ENCODE results near the gene MYLK4. TPM values are rescaled to one million over a fixed set of nuclear protein-coding genes. Genes with fewer than 3 reads are reported as not detected.
"Not testable (repeated sequence)": the region's sequence is repeated elsewhere in the genome, so short reads cannot be mapped to it uniquely, and the experiment has no call there.

The MYLK4 gene
- total and polyA plus RNA-seq, 4 experiments from 2014 or later: 0.04 to 0.42 (median 0.31) TPM

DNA sequence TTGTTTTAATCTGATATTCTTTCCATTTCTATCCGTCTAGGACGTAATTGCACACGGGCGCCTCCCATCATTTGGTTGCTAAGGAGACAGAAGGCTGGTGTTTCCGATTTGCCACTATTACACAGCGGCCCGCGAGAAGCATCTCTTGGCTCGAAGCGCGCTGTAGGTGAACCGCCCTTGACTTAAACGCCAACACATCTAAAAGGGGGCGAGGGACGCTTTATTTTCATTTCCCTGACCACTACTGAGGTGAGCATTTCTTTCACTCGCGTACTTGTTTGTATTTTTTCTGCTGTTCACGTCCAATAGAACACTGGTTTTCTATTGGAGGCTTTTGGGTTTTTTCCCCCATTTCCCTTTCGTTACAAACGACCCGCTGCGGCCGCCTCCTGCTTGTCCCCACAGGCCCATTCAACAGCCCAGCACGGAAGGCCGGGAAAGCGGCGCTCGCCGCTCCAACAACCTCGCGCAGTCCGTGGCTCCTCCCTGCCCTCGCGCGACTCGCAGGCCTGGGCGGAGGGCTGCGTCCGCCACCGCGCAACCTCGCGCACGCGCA lies 14.0 kb upstream of the MYLK4 start:
- H3K27me3 Mint-ChIP-seq: peaks cover 0 to 1% of the 10 kb centered on the region in 2 donors
- Histone ChIP-seq H3K27me3 (ENCODE audit: insufficient read depth, low read length) (no peaks in the 10 kb centered on the region), H3K4me1 (ENCODE audit: insufficient read depth, low read length) (peaks cover 38% of the 10 kb centered on the region), H3K9me3 (ENCODE audit: control insufficient read depth in 1 of 2, low read length in 2 of 2) (no peaks in the 10 kb centered on the region), H3K4me3 (ENCODE audit: low read length in 2 of 2) (peak overlapping the region; percentile 45 to 63), H3K27ac (ENCODE audit: low read depth, low read length) (peak overlapping the region; percentile 90), H3K36me3 (ENCODE audit: insufficient read depth, low read length) (no peaks in the 10 kb centered on the region)
- ChIA-PET POLR2A (ENCODE audit: partially characterized antibody) (interaction anchor here (0.6 to 6.0 kb wide), 16 partner anchors 61 to 1371 kb away, joined by 3 to 75 read pairs (median 6); partner anchors contain the start of genes ECI2, RIPK1 and SERPINB1), CTCF (ENCODE audit: partially characterized antibody) (interaction anchor here (0.6 to 5.8 kb wide), 7 partner anchors 14 to 1239 kb away, joined by 3 to 50 read pairs (median 5); partner anchors contain the start of gene MYLK4)
- intact Hi-C loops (cut with micrococcal nuclease): loop anchor here (1.0 to 10.0 kb wide), 11 partner anchors 77 to 1371 kb away; partner anchors contain the start of genes ECI2, FAM50B, PSMG4 and RIPK1
- H3K36me3 Mint-ChIP-seq: peaks cover under 1 to 12% of the 10 kb centered on the region in 2 donors
- peaks cover 0 to 3% (median 0%) of the 10 kb centered on the region in 8 donors for H3K9me3 Mint-ChIP-seq
- DNase-seq: peak; percentile 74 to 87 (median 81)
- peak overlapping the region; percentile 98 to 100 (median 99) for H3K27ac Mint-ChIP-seq
- peaks cover 29 to 57% (median 39%) of the 10 kb centered on the region in 4 donors for H3K4me1 Mint-ChIP-seq
- H3K4me3 Mint-ChIP-seq: peak overlapping the region; percentile 93 to 97 (median 94)

DNA sequence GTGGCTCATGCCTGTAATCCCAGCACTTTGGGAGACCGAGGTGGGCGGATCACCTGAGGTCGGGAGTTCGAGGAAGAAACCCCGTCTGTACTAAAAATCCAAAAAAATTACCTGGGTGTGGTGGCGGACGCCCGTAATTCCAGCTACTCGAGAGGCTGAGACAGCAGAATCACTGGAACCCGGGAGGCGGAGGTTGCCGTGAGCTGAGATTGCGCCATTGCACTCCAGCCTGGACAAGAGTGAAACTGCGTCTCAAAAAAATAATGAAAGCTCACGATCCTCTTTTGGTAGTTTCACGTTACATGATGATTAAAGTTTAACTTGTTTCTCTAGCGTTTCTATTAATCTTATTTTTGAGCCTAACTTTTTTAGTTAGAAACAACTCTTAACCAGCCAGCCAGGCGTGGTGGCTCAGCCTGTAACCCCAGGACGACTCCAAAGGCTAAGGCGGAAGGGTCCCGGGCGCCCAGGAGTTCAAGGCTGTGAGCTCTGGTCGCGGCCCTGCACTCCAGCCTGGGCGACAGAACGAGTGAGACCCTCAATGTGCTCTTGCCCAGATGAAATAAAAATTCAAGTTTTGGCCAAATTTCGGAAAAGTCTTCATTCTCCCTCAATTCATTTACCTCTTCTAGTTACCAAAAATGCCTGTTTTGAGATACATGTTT lies 13.3 kb upstream of the MYLK4 start:
- H3K4me1 Mint-ChIP-seq: peaks cover 29 to 54% (median 37%) of the 10 kb centered on the region in 4 donors
- peak overlapping the region in 1 of 2 donors; percentile 45 for H3K4me3 ChIP-seq (ENCODE audit: low read length in 2 of 2)
- H3K36me3 Mint-ChIP-seq: peaks cover 0 to 10% of the 10 kb centered on the region in 2 donors
- POLR2A ChIA-PET (ENCODE audit: partially characterized antibody): interaction anchor here (1.3 to 6.0 kb wide), 4 partner anchors 78 to 304 kb away, joined by 3 to 75 read pairs (median 12); partner anchors contain the start of genes RIPK1 and SERPINB1
- H3K27me3 Mint-ChIP-seq: peaks cover 0 to 1% of the 10 kb centered on the region in 2 donors
- no peaks in the 10 kb centered on the region for H3K27me3 ChIP-seq (ENCODE audit: insufficient read depth, low read length)
- CTCF ChIA-PET (ENCODE audit: partially characterized antibody): interaction anchor here (0.7 to 4.7 kb wide), 7 partner anchors 9 to 1167 kb away, joined by 3 to 50 read pairs (median 4); partner anchors contain the start of gene MYLK4
- peak in 1 of 5 donors; percentile 10 for DNase-seq
- no peaks in the 10 kb centered on the region for H3K36me3 ChIP-seq (ENCODE audit: insufficient read depth, low read length)
- peaks cover 32% of the 10 kb centered on the region for H3K4me1 ChIP-seq (ENCODE audit: insufficient read depth, low read length)
- peak overlapping the region; percentile 98 to 100 (median 99) for H3K27ac Mint-ChIP-seq
- H3K9me3 ChIP-seq (ENCODE audit: control insufficient read depth in 1 of 2, low read length in 2 of 2): no peaks in the 10 kb centered on the region
- H3K4me3 Mint-ChIP-seq: peak overlapping the region; percentile 93 to 97 (median 94)
- peaks cover 0 to 3% (median 0%) of the 10 kb centered on the region in 8 donors for H3K9me3 Mint-ChIP-seq
- intact Hi-C loops (cut with micrococcal nuclease): loop anchor here (2.0 to 10.0 kb wide), 5 partner anchors 139 to 1083 kb away; partner anchors contain the start of genes FAM50B, PSMG4, SERPINB9 and SLC22A23
- H3K27ac ChIP-seq (ENCODE audit: low read depth, low read length): peak overlapping the region; percentile 90

DNA sequence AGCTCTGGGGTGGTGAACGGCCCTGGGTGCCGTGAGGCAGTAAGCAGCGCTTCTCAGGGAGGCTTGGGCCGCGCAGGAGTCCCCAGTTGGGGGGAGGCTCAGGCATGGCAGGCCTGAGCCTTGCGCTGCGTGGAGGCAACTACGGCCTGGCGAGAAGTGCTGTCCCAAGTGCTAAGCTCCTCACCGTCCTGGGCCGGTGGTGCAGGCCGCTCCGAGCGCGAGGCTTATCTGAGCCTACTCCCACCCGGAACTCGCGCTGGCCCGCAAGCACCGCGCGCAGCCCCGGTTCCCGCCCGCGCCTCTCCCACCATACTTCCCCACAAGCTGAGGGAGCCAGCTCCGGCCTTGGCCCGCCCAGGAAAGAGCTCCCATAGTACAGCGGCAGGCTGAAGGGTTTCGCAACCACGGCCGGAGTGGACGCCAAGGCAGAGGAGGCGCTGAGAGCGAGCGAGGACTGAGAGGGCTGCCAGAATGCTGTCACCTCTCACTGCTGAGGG lies 12.7 kb upstream of the MYLK4 start:
- CTCF ChIA-PET (ENCODE audit: partially characterized antibody): interaction anchor here (0.7 to 4.7 kb wide), 7 partner anchors 9 to 1167 kb away, joined by 3 to 50 read pairs (median 4); partner anchors contain the start of gene MYLK4
- intact Hi-C loops (cut with micrococcal nuclease): loop anchor here (5.0 to 10.0 kb wide), 4 partner anchors 171 to 1084 kb away; partner anchors contain the start of genes FAM50B, PSMG4 and SLC22A23
- H3K4me1 ChIP-seq (ENCODE audit: insufficient read depth, low read length): peaks cover 25% of the 10 kb centered on the region
- POLR2A ChIA-PET (ENCODE audit: partially characterized antibody): interaction anchor here (0.8 to 6.0 kb wide), 4 partner anchors 13 to 226 kb away, joined by 3 to 75 read pairs (median 6); partner anchors contain the start of gene SERPINB1
- peaks cover 0 to 1% of the 10 kb centered on the region in 2 donors for H3K27me3 Mint-ChIP-seq
- peak overlapping the region in 2 of 8 donors; percentile 94 to 96 for H3K4me3 Mint-ChIP-seq
- H3K4me3 ChIP-seq (ENCODE audit: low read length in 2 of 2): no peak overlapping the region
- no peak overlapping the region for H3K27ac ChIP-seq (ENCODE audit: low read depth, low read length)
- H3K36me3 Mint-ChIP-seq: peaks cover 0 to 10% of the 10 kb centered on the region in 2 donors
- H3K9me3 ChIP-seq (ENCODE audit: control insufficient read depth in 1 of 2, low read length in 2 of 2): no peaks in the 10 kb centered on the region
- no peaks in the 10 kb centered on the region for H3K36me3 ChIP-seq (ENCODE audit: insufficient read depth, low read length)
- DNase-seq: no peak
- peaks cover 0 to 3% (median 0%) of the 10 kb centered on the region in 8 donors for H3K9me3 Mint-ChIP-seq
- H3K4me1 Mint-ChIP-seq: peaks cover 23 to 48% (median 32%) of the 10 kb centered on the region in 4 donors
- peak overlapping the region in 2 of 7 donors; percentile 7 to 38 for H3K27ac Mint-ChIP-seq
- H3K27me3 ChIP-seq (ENCODE audit: insufficient read depth, low read length): no peaks in the 10 kb centered on the region

- H3K4me1 ChIP-seq (ENCODE audit: insufficient read depth, low read length): peaks cover 20% of the 10 kb centered on the region
- CTCF ChIA-PET (ENCODE audit: partially characterized antibody): interaction anchor here (1.3 to 4.7 kb wide), 4 partner anchors 8 to 29 kb away, joined by 4 to 50 read pairs (median 8); partner anchors contain the start of gene MYLK4
- H3K9me3 Mint-ChIP-seq; H3K27me3 ChIP-seq (ENCODE audit: insufficient read depth, low read length); H3K27ac ChIP-seq (ENCODE audit: low read depth, low read length); H3K9me3 ChIP-seq (ENCODE audit: control insufficient read depth in 1 of 2, low read length in 2 of 2); H3K36me3 ChIP-seq (ENCODE audit: insufficient read depth, low read length); H3K27me3 Mint-ChIP-seq; H3K4me3 ChIP-seq (ENCODE audit: low read length in 2 of 2); H3K36me3 Mint-ChIP-seq: not testable (repeated sequence)
- intact Hi-C loops (cut with micrococcal nuclease): loop anchor here (5.0 to 10.0 kb wide), 4 partner anchors 172 to 1084 kb away; partner anchors contain the start of genes FAM50B, PSMG4 and SLC22A23
- peak in 1 of 5 donors; percentile 15 for DNase-seq
- POLR2A ChIA-PET (ENCODE audit: partially characterized antibody): interaction anchor here (0.8 to 1.4 kb wide), 3 partner anchors 13 to 226 kb away, joined by 3 to 6 read pairs (median 6); no protein-coding TSS in a partner anchor
- H3K4me1 Mint-ChIP-seq: peaks cover 18 to 43% (median 27%) of the 10 kb centered on the region in 4 donors
- peak overlapping the region in 3 of 7 donors; percentile 12 to 64 (median 36) for H3K27ac Mint-ChIP-seq
- H3K4me3 Mint-ChIP-seq: peak overlapping the region in 1 of 8 donors; percentile 25
Measured at GRCh38 chr6:2762868-2763267, 12.1 kb upstream of the MYLK4 start.

DNA sequence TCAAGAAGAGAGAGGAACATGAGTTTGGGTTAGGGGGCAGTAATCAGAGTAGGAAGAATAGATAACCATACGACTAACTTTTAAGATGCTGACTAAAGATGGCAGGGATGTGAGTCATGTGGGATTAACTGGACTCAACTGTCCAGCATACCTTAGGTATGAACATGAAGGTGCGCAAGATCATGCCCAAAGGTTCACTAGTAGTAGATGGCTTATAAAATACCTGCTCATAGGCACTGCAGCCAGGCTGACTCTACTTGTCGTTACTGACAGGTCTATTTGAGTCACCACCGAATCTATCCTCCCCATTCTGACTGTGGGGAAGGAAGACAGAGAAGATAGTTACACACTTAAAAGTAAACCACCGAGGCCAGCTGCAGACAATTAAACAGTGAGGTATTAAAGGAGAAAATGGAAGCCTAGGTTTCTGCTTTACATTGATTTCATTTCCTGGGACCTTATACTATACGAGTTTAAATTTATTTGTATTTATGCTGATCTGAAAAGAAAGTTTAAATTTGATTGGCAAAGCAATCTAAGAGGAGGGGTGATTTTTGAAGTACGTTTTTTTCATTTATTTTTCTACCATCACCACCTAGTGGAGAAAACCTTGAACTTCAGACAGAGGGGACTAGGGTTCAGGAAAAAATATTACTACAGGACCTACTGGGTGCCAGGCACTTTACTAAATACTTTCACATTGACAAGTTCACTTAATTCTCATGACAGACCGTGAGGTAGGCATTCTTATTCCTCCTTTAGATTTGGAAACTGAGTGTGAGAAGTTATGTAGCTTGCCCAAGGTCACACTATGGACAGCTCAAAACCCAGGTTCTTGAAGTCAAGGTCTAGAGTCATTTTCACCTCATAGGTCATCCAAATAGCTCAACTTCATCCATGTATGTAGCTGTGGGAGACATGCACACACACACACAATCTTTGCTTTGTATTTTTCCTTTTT lies 10.4 kb upstream of the MYLK4 start:
- peak in 4 of 5 donors; percentile 34 to 50 (median 39) for DNase-seq
- Histone ChIP-seq H3K9me3 (ENCODE audit: control insufficient read depth in 1 of 2, low read length in 2 of 2) (no peaks in the 10 kb centered on the region), H3K4me3 (ENCODE audit: low read length in 2 of 2) (no peak overlapping the region), H3K27ac (ENCODE audit: low read depth, low read length) (no peak overlapping the region), H3K4me1 (ENCODE audit: insufficient read depth, low read length) (peaks cover 9% of the 10 kb centered on the region), H3K27me3 (ENCODE audit: insufficient read depth, low read length) (no peaks in the 10 kb centered on the region), H3K36me3 (ENCODE audit: insufficient read depth, low read length) (no peaks in the 10 kb centered on the region)
- Mint-ChIP-seq H3K4me1 (peaks cover 10 to 26% (median 15%) of the 10 kb centered on the region in 4 donors), H3K27me3 (peaks cover 1 to 7% of the 10 kb centered on the region in 2 donors), H3K4me3 (peak overlapping the region; percentile 62 to 85 (median 72)), H3K9me3 (peaks cover 0 to 2% (median 0%) of the 10 kb centered on the region in 8 donors), H3K36me3 (peaks cover 0 to 4% of the 10 kb centered on the region in 2 donors), H3K27ac (peak overlapping the region in 6 of 7 donors; percentile 4 to 89 (median 50))
- ChIA-PET CTCF (ENCODE audit: partially characterized antibody) (interaction anchor here (0.8 to 4.7 kb wide), 10 partner anchors 11 to 236 kb away, joined by 3 to 50 read pairs (median 4); partner anchors contain the start of gene MYLK4), POLR2A (ENCODE audit: partially characterized antibody) (interaction anchor here (1.8 kb wide), 1 partner anchor 228 kb away, joined by 4 read pairs; no protein-coding TSS in a partner anchor)
- intact Hi-C loops (cut with micrococcal nuclease): loop anchor here (1.0 to 10.0 kb wide), 6 partner anchors 11 to 1086 kb away; partner anchors contain the start of genes FAM50B, MYLK4, PSMG4 and SLC22A23

DNA sequence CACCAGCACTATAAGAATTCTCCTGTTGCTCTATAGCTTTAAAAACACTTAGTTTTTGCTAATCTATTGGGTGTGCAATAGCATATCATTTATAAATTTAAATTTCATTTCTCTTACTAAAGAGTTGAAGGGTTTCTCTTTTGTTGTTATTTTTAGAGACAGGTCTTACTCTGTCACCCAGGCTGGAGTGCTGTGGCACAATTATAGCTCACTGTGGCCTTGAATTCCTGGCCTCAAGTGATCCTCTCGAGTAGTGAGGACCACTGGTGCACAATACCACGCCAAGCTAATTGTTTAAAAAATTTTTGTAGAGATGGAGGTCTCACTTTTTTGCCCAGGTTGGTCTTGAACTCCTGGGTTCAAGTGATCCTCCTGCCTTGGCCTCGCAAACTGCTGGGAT lies 8.3 kb upstream of the MYLK4 start:
- H3K27ac ChIP-seq (ENCODE audit: low read depth, low read length): no peak overlapping the region
- DNase-seq: no peak
- intact Hi-C loops (cut with micrococcal nuclease): no loop called here
- CTCF ChIA-PET (ENCODE audit: partially characterized antibody): interaction anchor here (1.4 to 1.6 kb wide), 4 partner anchors 9 to 1163 kb away, joined by 3 to 14 read pairs (median 6); partner anchors contain the start of gene MYLK4
- no peaks in the 10 kb centered on the region for H3K9me3 ChIP-seq (ENCODE audit: control insufficient read depth in 1 of 2, low read length in 2 of 2)
- peaks cover 4 to 12% (median 9%) of the 10 kb centered on the region in 4 donors for H3K4me1 Mint-ChIP-seq
- no peaks in the 10 kb centered on the region for H3K36me3 Mint-ChIP-seq
- H3K27me3 ChIP-seq (ENCODE audit: insufficient read depth, low read length): no peaks in the 10 kb centered on the region
- peaks cover 4% of the 10 kb centered on the region for H3K4me1 ChIP-seq (ENCODE audit: insufficient read depth, low read length)
- POLR2A ChIA-PET (ENCODE audit: partially characterized antibody): no interaction called here
- no peak overlapping the region for H3K27ac Mint-ChIP-seq
- no peak overlapping the region for H3K4me3 ChIP-seq (ENCODE audit: low read length in 2 of 2)
- H3K9me3 Mint-ChIP-seq: peaks cover 0 to 2% (median 0%) of the 10 kb centered on the region in 8 donors
- H3K36me3 ChIP-seq (ENCODE audit: insufficient read depth, low read length): no peaks in the 10 kb centered on the region
- H3K4me3 Mint-ChIP-seq: no peak overlapping the region
- H3K27me3 Mint-ChIP-seq: peaks cover 6 to 12% of the 10 kb centered on the region in 2 donors
